Adipose tissue (tissue), 3 donors: ENCODE data around the gene GPX6. TPM values are rescaled to one million over a fixed set of nuclear protein-coding genes. Genes with fewer than 3 reads are reported as not detected.
"Not testable (repeated sequence)": the region's sequence is repeated elsewhere in the genome, so short reads cannot be mapped to it uniquely, and the experiment has no call there.

Source experiments
- H3K27ac ChIP-seq: one replicate; pipeline ENCODE4 v1.5.1; 2013; ENCODE audit warnings: low read depth, low read length
- WGBS, 3 donors: extraction: QIAGEN DNeasy Blood & Tissue Kit; methylation state at CpG; one replicate each; pipeline ENCODE4 v1.1.7; 2013; 5-methylcytosine and 5-hydroxymethylcytosine counted together
- polyA plus RNA-seq, 3 donors: library from polyadenylated mRNA; stranded (reverse); fragments of 200-250 nt; gene quantifications; one replicate each; pipeline ENCODE4 v1.2.3, GENCODE V29; 2013
- donor health status: healthy with polysubstance abuse.
- donor health status: Bipolar disorder and iron deficiency.
- donor health status: healthy.

The GPX6 gene
- polyA plus RNA-seq, result not detected

- WGBS, 3 donors, result 46 to 54% (median 53%) methylated on average over 4 of the region's 4 CpGs
- no peak within 1 kb of the TSS for H3K27ac ChIP-seq
These were observed at the start of gene GPX6 for GRCh38 chr6:28515676-28516075. TSS of gene GPX6 (minus strand) at chr6:28515793. CDS start at chr6:28515743, 50 bp downstream.

GRCh38 chr6:28563430-28564095 is 48.0 kb upstream of the GPX6 start:
- no peak overlapping the region for H3K27ac ChIP-seq
- 35 to 55% (median 46%) methylated on average over 3 of the region's 3 CpGs for WGBS, 3 donors

GRCh38 chr6:28558629-28559028 is 43.0 kb upstream of the GPX6 start:
- 40 to 73% (median 72%) methylated on average over 3 of the region's 3 CpGs for WGBS, 3 donors

GRCh38 chr6:28555136-28555535 is 39.5 kb upstream of the GPX6 start:
- H3K27ac ChIP-seq, result no peak overlapping the region
- 39 to 69% (median 55%) methylated on average over 2 of the region's 2 CpGs for WGBS, 3 donors

More at GRCh38 chr6:28558629-28559028, 43.0 kb upstream of the GPX6 start:
- H3K27ac ChIP-seq, result no peak overlapping the region

- H3K27ac ChIP-seq, result no peak overlapping the region
- whole genome bisulfite sequencing, 3 donors, result 14 to 26% (median 24%) methylated on average over 25 of the region's 25 CpGs
These were observed 38.6 kb upstream of the GPX6 start for GRCh38 chr6:28553986-28554881.

GRCh38 chr6:28553384-28553985 is 37.9 kb upstream of the GPX6 start:
- 35 to 48% (median 38%) methylated on average over 8 of the region's 8 CpGs for whole genome bisulfite sequencing, 3 donors
- no peak overlapping the region for H3K27ac ChIP-seq

GRCh38 chr6:28551891-28552666 is 36.5 kb upstream of the GPX6 start:
- H3K27ac ChIP-seq, result no peak overlapping the region
- WGBS, 3 donors, result 62 to 64% (median 63%) methylated on average over 4 of the region's 4 CpGs

GRCh38 chr6:28547003-28547402 is 31.4 kb upstream of the GPX6 start:
- H3K27ac ChIP-seq, result not testable (repeated sequence)
- WGBS, 3 donors, result 61 to 76% (median 61%) methylated on average over 3 of the region's 3 CpGs

- H3K27ac ChIP-seq, result no peak overlapping the region
These were observed 30.4 kb upstream of the GPX6 start for GRCh38 chr6:28545955-28546354.

- 6 to 21% (median 9%) methylated on average over 31 of the region's 31 CpGs for whole genome bisulfite sequencing, 3 donors
- no peak overlapping the region for H3K27ac ChIP-seq
These were observed 28.3 kb upstream of the GPX6 start for GRCh38 chr6:28543651-28544610.

- WGBS, 3 donors, result 2 to 3% (median 3%) methylated on average over 30 of the region's 30 CpGs
These were observed 27.1 kb upstream of the GPX6 start for GRCh38 chr6:28542440-28543296.

GRCh38 chr6:28541996-28542395 is 26.4 kb upstream of the GPX6 start:
- 44 to 52% (median 51%) methylated on average over 7 of the region's 7 CpGs for WGBS, 3 donors
- H3K27ac ChIP-seq, result no peak overlapping the region

More at GRCh38 chr6:28542440-28543296, 27.1 kb upstream of the GPX6 start:
- no peak overlapping the region for H3K27ac ChIP-seq

GRCh38 chr6:28537509-28538140 is 22.0 kb upstream of the GPX6 start:
- no peak overlapping the region for H3K27ac ChIP-seq
- WGBS, 3 donors, result 29 to 39% (median 38%) methylated on average over 22 of the region's 22 CpGs

- WGBS, 3 donors, result 4 to 9% (median 6%) methylated on average over 18 of the region's 18 CpGs
- H3K27ac ChIP-seq, result no peak overlapping the region
These were observed 21.5 kb upstream of the GPX6 start for GRCh38 chr6:28537065-28537464.

GRCh38 chr6:28534875-28535274 is 19.3 kb upstream of the GPX6 start:
- H3K27ac ChIP-seq, result no peak overlapping the region
- WGBS, 3 donors, result 33 to 36% (median 34%) methylated on average over 2 of the region's 2 CpGs

GRCh38 chr6:28534306-28534705 is 18.7 kb upstream of the GPX6 start:
- 54 to 74% (median 70%) methylated on average over 3 of the region's 3 CpGs for WGBS, 3 donors
- no peak overlapping the region for H3K27ac ChIP-seq
